SU-DHL-6 (cell line): ENCODE measurements around the gene WNT8A.

Source experiments
- EZH2phosphoT487 ChIP-seq: fragments of 200-600 bp; sonication (generic), shearing (Covaris generic); conservative IDR thresholded peaks from 2 replicates; pipeline ENCODE4 v1.6.1; 2018; ENCODE audit warnings: mild to moderate bottlenecking, antibody characterized with exemption, low read length, moderate library complexity, mixed read lengths
- TF ChIP-seq, protein P1 (sequence below): fragments of 200-600 bp; sonication (generic); IDR thresholded peaks from one replicate; pipeline ENCODE4 v1.5.1; 2017; ENCODE audit warnings: antibody characterized with exemption, mild to moderate bottlenecking, low read length, moderate library complexity; ENCODE audit not compliant: insufficient read depth, poor library complexity, severe bottlenecking

DNA sequence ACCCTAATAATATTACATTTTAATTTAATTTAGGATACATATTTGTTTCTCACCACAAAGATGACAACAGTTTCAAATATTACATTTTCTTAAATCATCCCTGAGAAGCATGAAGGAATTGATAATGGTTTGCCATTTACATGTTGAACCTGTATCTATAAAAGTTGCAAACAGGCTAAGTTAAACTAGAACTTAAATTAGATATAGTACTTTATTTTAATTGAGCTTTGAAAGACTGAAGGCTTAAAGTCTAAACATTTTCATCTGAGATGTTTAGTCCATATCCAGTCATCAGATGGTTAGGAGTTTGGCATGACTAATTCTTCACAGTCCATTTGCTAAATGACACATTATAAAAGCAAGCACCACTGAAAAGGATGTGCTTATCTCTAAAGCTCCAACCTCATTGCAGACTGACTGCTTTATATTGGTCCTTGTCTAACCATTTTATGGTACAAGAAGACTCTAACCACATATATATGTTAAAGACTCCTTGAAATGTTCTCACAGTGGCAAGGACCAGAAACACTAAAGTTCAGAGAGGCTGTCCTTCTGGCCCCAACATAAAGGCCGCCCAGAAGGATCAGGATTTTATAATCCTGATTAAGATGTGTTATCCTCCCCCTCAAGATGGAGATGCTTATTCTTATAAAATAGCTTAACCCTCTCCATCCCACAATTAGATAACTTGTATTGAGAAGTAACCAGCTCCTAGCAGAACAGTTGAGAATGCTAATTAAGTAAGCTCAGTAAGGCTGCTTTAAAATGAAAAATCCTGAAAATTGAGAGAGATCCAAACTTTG, 25.8 kb downstream of the WNT8A start:
- TF ChIP-seq, protein P1, sequence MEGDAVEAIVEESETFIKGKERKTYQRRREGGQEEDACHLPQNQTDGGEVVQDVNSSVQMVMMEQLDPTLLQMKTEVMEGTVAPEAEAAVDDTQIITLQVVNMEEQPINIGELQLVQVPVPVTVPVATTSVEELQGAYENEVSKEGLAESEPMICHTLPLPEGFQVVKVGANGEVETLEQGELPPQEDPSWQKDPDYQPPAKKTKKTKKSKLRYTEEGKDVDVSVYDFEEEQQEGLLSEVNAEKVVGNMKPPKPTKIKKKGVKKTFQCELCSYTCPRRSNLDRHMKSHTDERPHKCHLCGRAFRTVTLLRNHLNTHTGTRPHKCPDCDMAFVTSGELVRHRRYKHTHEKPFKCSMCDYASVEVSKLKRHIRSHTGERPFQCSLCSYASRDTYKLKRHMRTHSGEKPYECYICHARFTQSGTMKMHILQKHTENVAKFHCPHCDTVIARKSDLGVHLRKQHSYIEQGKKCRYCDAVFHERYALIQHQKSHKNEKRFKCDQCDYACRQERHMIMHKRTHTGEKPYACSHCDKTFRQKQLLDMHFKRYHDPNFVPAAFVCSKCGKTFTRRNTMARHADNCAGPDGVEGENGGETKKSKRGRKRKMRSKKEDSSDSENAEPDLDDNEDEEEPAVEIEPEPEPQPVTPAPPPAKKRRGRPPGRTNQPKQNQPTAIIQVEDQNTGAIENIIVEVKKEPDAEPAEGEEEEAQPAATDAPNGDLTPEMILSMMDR: no peak
- TF ChIP-seq EZH2phosphoT487: no peak
